Loucy (cell line): ENCODE data around the gene PREX1.

Experiments
- CTCF ChIP-seq: fragments of 200-600 bp; sonication (generic); conservative IDR thresholded peaks from 2 replicates; pipeline ENCODE4 v1.5.1; 2014; ENCODE audit warnings: mild to moderate bottlenecking, antibody characterized with exemption, low read length
- EZH2phosphoT487 ChIP-seq: fragments of 200-600 bp; IDR thresholded peaks from 2 replicates; pipeline ENCODE4 v1.6.1; 2018; ENCODE audit warnings: antibody characterized with exemption, mild to moderate bottlenecking, moderate library complexity, borderline replicate concordance

GRCh38 chr20:48679599-48679998 lies 148.2 kb downstream of the PREX1 start:
- no peak for TF ChIP-seq CTCF
- TF ChIP-seq EZH2phosphoT487 = no peak
